ENCODE measurements around the gene IGF1R. TPM values are rescaled to one million over a fixed set of nuclear protein-coding genes. Genes with fewer than 3 reads are reported as not detected.

The IGF1R gene
- total RNA-seq, 1 experiment from 2014 or later, result 16.3 TPM

GRCh38 chr15:98853617-98854420, 205.5 kb downstream of the IGF1R start:
- ChIA-PET CTCF (interaction anchor here (0.6 to 0.7 kb wide), 2 partner anchors 152 to 496 kb away, joined by 3 to 4 read pairs; no protein-coding TSS in a partner anchor), RAD21 (ENCODE audit: low non-redundant PET in 1 of 2, low total read pairs in 2 of 2, uncharacterized antibody in 2 of 2, unreplicated experiment in 2 of 2) (interaction anchor here in 1 of 2 experiments (0.6 kb wide), 1 partner anchor 74 kb away, joined by 5 read pairs; no protein-coding TSS in a partner anchor), POLR2A (no interaction called here)
- DNase-seq (ENCODE audit: low read depth, low spot score) (no peak), ATAC-seq (no peak)
- peak overlapping the region; percentile 12; the same call in 1 of the 2 replicates for H3K27ac ChIP-seq (ENCODE audit: low read depth, low read length)
- intact Hi-C loops (cut with micrococcal nuclease), result loop anchor here (1.0 kb wide), 2 partner anchors 206 to 210 kb away; partner anchors contain the start of gene IGF1R
- H2AFZ ChIP-seq (ENCODE audit: low read depth, low read length, poor library complexity, severe bottlenecking), result peak overlapping the region; percentile 24
- H3K36me3 ChIP-seq (ENCODE audit: control insufficient read depth in 1 of 2, insufficient read depth in 2 of 2, low read length in 2 of 2), result no peaks in the 10 kb centered on the region
- BruUV-seq (replicated peaks), result no TSS peak
- no peak for TF ChIP-seq YY1 (IDR thresholded peaks at IDR 0.05; ENCODE audit: extremely low read depth, insufficient replicate concordance, low read depth, low read length)
- no peak for TF ChIP-seq ZBTB33 (IDR thresholded peaks at IDR 0.05; ENCODE audit: extremely low read depth, insufficient replicate concordance, low read length)
- TF ChIP-seq REST (IDR thresholded peaks at IDR 0.05; ENCODE audit: low read depth), result no peak
- no peak for TF ChIP-seq SP1 (IDR thresholded peaks at IDR 0.05; ENCODE audit: low read depth)
- no peak; the same call in 1 of the 2 replicates for TF ChIP-seq JUND (IDR thresholded peaks at IDR 0.05)
- no peak for TF ChIP-seq ZFX (IDR thresholded peaks at IDR 0.05)
- no peak for TF ChIP-seq TCF7L2 (IDR thresholded peaks at IDR 0.05; ENCODE audit: borderline replicate concordance, extremely low read depth, insufficient read depth, insufficient read length)
- TF ChIP-seq FOSL1 (IDR thresholded peaks at IDR 0.05; ENCODE audit: low read depth), result no peak
- no peak for TF ChIP-seq EZH2 (IDR thresholded peaks at IDR 0.05)
- TF ChIP-seq CEBPB (IDR thresholded peaks at IDR 0.05; ENCODE audit: low read depth), result no peak
- TF ChIP-seq ZNF274 (IDR thresholded peaks at IDR 0.05; ENCODE audit: low read depth, low read length), result no peak
- TF ChIP-seq ELF1 (IDR thresholded peaks at IDR 0.05; ENCODE audit: borderline replicate concordance, low read depth), result no peak
- no peak for TF ChIP-seq RAD21 (IDR thresholded peaks at IDR 0.05; ENCODE audit: low read depth)
- TF ChIP-seq SRF (IDR thresholded peaks at IDR 0.05; ENCODE audit: low read depth), result no peak
- H3K9ac ChIP-seq (ENCODE audit: low read length), result 0 out of 2 replicates have a peak overlapping the region, but pooled peaks have one; percentile 48
- peak overlapping the region; percentile 97 for H3K4me2 ChIP-seq (ENCODE audit: low read length)
- no peaks in the 10 kb centered on the region for H3K79me2 ChIP-seq (ENCODE audit: insufficient read depth, low read length)
- H3K4me3 ChIP-seq (replicated peaks in 1 of 2; ENCODE audit: low read depth in 1 of 2, low read length in 2 of 2), result peak overlapping the region; percentile 2 to 68; a peak in 2 of 4 replicates
- H3K27me3 ChIP-seq (ENCODE audit: insufficient read depth, low read length), result no peaks in the 10 kb centered on the region
- no peaks in the 10 kb centered on the region for H3K9me2 ChIP-seq (ENCODE audit: insufficient read depth)
- peaks cover 25 to 36% of the 10 kb centered on the region in 2 experiments for H3K4me1 ChIP-seq (ENCODE audit: control insufficient read depth in 1 of 2, insufficient read depth in 2 of 2, low read length in 2 of 2)
- H4K20me1 ChIP-seq (ENCODE audit: insufficient read depth), result no peaks in the 10 kb centered on the region
- no peaks in the 10 kb centered on the region for H3K9me3 ChIP-seq (ENCODE audit: control insufficient read depth in 1 of 2, insufficient read depth in 1 of 2, low read depth in 1 of 2, low read length in 2 of 2)
